ENCODE measurements around the gene KANK2. TPM values are rescaled to one million over a fixed set of nuclear protein-coding genes. Genes with fewer than 3 reads are reported as not detected.
A peak's percentile ranks its signal among the peaks of the same experiment; 100 is the strongest.

KANK2 gene
- total and polyA plus RNA-seq, 2 experiments from 2014 or later = 15.9 to 65.4 TPM

DNA sequence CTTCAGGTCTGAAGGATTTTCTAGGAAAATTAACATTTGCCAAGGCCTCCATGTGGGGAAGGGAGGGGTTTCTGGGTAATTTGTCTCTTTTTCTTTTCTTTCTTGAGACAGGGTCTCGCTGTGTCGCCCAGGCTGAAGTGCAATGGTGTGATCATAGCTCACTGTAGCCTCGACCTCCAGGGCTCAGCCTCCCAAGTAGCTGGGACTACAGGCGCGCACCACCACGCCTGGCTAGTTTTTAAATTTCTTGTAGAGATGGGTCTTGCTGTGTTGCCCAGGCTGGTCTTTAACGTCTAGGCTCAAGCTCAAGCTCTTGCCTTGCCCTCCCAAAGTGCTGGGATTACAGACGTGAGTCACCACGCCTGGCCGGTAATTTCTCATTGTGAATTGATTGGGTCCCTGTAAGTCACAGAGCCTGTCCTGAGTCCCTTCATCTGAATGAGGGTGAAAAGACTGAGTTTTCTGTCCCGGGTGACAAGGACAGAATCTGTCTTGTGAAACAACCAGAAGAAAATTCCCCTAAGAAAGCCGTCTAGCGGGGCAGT is 31.8 kb downstream of the KANK2 start:
- ATAC-seq = no peak
- no peaks in the 10 kb centered on the region for H4K20me1 ChIP-seq (replicated peaks; ENCODE audit: insufficient read depth)
- Mint-ChIP-seq H3K4me3 (no peak overlapping the region), H3K9me3 (no peaks in the 10 kb centered on the region), H3K4me1 (no peaks in the 10 kb centered on the region), H3K36me3 (ENCODE audit: low read depth) (peaks cover 28% of the 10 kb centered on the region), H3K27me3 (ENCODE audit: insufficient read depth, low read depth, poor library complexity) (peaks cover 2% of the 10 kb centered on the region), H3K27ac (no peak overlapping the region)
- no peak for TF ChIP-seq ZNF331 (CRISPR knock-in tag; IDR thresholded peaks at IDR 0.05; ENCODE audit: low read depth)
- no peak for TF ChIP-seq EZH2phosphoT487 (IDR thresholded peaks at IDR 0.05; ENCODE audit: unreplicated experiment)
- TF ChIP-seq, protein P1, sequence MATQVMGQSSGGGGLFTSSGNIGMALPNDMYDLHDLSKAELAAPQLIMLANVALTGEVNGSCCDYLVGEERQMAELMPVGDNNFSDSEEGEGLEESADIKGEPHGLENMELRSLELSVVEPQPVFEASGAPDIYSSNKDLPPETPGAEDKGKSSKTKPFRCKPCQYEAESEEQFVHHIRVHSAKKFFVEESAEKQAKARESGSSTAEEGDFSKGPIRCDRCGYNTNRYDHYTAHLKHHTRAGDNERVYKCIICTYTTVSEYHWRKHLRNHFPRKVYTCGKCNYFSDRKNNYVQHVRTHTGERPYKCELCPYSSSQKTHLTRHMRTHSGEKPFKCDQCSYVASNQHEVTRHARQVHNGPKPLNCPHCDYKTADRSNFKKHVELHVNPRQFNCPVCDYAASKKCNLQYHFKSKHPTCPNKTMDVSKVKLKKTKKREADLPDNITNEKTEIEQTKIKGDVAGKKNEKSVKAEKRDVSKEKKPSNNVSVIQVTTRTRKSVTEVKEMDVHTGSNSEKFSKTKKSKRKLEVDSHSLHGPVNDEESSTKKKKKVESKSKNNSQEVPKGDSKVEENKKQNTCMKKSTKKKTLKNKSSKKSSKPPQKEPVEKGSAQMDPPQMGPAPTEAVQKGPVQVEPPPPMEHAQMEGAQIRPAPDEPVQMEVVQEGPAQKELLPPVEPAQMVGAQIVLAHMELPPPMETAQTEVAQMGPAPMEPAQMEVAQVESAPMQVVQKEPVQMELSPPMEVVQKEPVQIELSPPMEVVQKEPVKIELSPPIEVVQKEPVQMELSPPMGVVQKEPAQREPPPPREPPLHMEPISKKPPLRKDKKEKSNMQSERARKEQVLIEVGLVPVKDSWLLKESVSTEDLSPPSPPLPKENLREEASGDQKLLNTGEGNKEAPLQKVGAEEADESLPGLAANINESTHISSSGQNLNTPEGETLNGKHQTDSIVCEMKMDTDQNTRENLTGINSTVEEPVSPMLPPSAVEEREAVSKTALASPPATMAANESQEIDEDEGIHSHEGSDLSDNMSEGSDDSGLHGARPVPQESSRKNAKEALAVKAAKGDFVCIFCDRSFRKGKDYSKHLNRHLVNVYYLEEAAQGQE (IDR thresholded peaks at IDR 0.05; ENCODE audit: unreplicated experiment) = no peak
- no peak for TF ChIP-seq JUNB (IDR thresholded peaks at IDR 0.05; ENCODE audit: unreplicated experiment)
- TF ChIP-seq POLR2AphosphoS5 (IDR thresholded peaks at IDR 0.05; ENCODE audit: low read depth) = no peak
- TF ChIP-seq CTCF (conservative IDR thresholded peaks at IDR 0.05; ENCODE audit: low read depth in 2 of 2) = no peak
- TF ChIP-seq CREB1 (CRISPR knock-in tag; IDR thresholded peaks at IDR 0.05; ENCODE audit: low read depth) = no peak
- peaks cover 9% of the 10 kb centered on the region; the same call in 1 of the 2 replicates for H3F3A ChIP-seq (replicated peaks; ENCODE audit: low read depth)
- H2AFZ ChIP-seq = no peak overlapping the region
- H3K27ac ChIP-seq (ENCODE audit: low read depth) = peak overlapping the region; percentile 73; the same call in 1 of the 2 replicates
- no peaks in the 10 kb centered on the region for H3K27me3 ChIP-seq (ENCODE audit: insufficient read depth)
- H3K79me2 ChIP-seq (replicated peaks; ENCODE audit: insufficient read depth) = no peaks in the 10 kb centered on the region
- no peak overlapping the region for H3K4me3 ChIP-seq
- H3K36me3 ChIP-seq (ENCODE audit: insufficient read depth) = 0 out of 2 replicates have a peak, but pooled peaks cover 8% of the 10 kb centered on the region
- no peak overlapping the region for H3K4me2 ChIP-seq
- no peaks in the 10 kb centered on the region for H3K4me1 ChIP-seq (ENCODE audit: insufficient read depth)
- DNase-seq (ENCODE audit: low spot score) = no peak
- H3K9me2 ChIP-seq (ENCODE audit: insufficient read depth) = no peaks in the 10 kb centered on the region

DNA sequence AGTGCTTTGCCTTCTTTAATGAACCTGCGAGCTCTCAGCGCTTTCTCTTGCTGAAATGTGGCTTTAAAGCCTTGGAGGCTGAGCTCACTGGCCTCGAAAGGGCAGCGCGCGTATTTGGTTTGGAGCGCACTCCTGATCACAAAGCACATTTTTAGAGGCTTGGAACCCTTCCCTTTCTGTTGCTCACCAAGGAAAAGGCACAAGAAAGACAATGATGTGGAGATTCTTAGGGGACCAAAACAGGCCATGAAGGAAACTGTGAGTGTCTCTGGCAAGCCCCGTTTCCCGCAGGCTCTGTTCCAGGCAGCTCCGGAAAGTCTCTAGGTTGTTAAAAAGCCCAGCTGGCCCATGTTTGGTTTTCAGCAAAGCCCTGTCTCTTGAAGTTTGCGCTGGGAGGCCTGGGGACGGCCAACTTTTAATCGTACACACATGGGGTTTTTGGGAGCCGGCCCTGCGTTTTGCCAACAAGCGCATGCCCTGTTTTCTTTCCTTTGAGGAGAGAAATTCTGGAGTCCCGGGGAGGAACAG is 32.4 kb downstream of the KANK2 start:
- H4K20me1 ChIP-seq (replicated peaks; ENCODE audit: insufficient read depth) = no peaks in the 10 kb centered on the region
- DNase-seq (ENCODE audit: low spot score) = no peak
- H3K4me1 Mint-ChIP-seq = no peaks in the 10 kb centered on the region
- 0 out of 2 replicates have a peak, but pooled peaks cover 8% of the 10 kb centered on the region for H3K36me3 ChIP-seq (ENCODE audit: insufficient read depth)
- peaks cover 23% of the 10 kb centered on the region for H3K36me3 Mint-ChIP-seq (ENCODE audit: low read depth)
- H3K4me3 Mint-ChIP-seq = no peak overlapping the region
- peak overlapping the region; percentile 73; the same call in 1 of the 2 replicates for H3K27ac ChIP-seq (ENCODE audit: low read depth)
- no peaks in the 10 kb centered on the region for H3K9me3 Mint-ChIP-seq
- ATAC-seq = no peak
- no peak overlapping the region for H3K4me2 ChIP-seq
- H3K27me3 ChIP-seq (ENCODE audit: insufficient read depth) = no peaks in the 10 kb centered on the region
- no peaks in the 10 kb centered on the region for H3K79me2 ChIP-seq (replicated peaks; ENCODE audit: insufficient read depth)
- peaks cover 9% of the 10 kb centered on the region; the same call in 1 of the 2 replicates for H3F3A ChIP-seq (replicated peaks; ENCODE audit: low read depth)
- no peaks in the 10 kb centered on the region for H3K9me2 ChIP-seq (ENCODE audit: insufficient read depth)
- H3K27ac Mint-ChIP-seq = no peak overlapping the region
- no peak overlapping the region for H3K4me3 ChIP-seq
- H2AFZ ChIP-seq = no peak overlapping the region
- no peaks in the 10 kb centered on the region for H3K4me1 ChIP-seq (ENCODE audit: insufficient read depth)
- peaks cover 6% of the 10 kb centered on the region for H3K27me3 Mint-ChIP-seq (ENCODE audit: insufficient read depth, low read depth, poor library complexity)
- TF ChIP-seq STAT1 (IDR thresholded peaks at IDR 0.05; ENCODE audit: unreplicated experiment) = no peak
- no peak for TF ChIP-seq EZH2phosphoT487 (IDR thresholded peaks at IDR 0.05; ENCODE audit: unreplicated experiment)
- no peak for TF ChIP-seq CREB1 (CRISPR knock-in tag; IDR thresholded peaks at IDR 0.05; ENCODE audit: low read depth)
- no peak for TF ChIP-seq EZH2 (IDR thresholded peaks at IDR 0.05; ENCODE audit: low read depth, unreplicated experiment)
- no peak for TF ChIP-seq ZNF331 (CRISPR knock-in tag; IDR thresholded peaks at IDR 0.05; ENCODE audit: low read depth)
- TF ChIP-seq NANOG (IDR thresholded peaks at IDR 0.05; ENCODE audit: borderline replicate concordance) = no peak
- no peak for TF ChIP-seq POLR2AphosphoS5 (IDR thresholded peaks at IDR 0.05; ENCODE audit: low read depth)
- no peak for TF ChIP-seq ZNF114 (CRISPR knock-in tag; IDR thresholded peaks at IDR 0.05)
- no peak for TF ChIP-seq ETS1 (IDR thresholded peaks at IDR 0.05)
- no peak for TF ChIP-seq JUNB (IDR thresholded peaks at IDR 0.05; ENCODE audit: unreplicated experiment)
- TF ChIP-seq, protein P1 (IDR thresholded peaks at IDR 0.05; ENCODE audit: unreplicated experiment) = no peak

Data from GM23338 (cell line).